KG1 (cell line): ENCODE data around the gene PTBP2.

Experiments
- DNase-seq: peaks from one replicate; lab custom pipeline; 2025; lab: John Stamatoyannopoulos, UW

The PTBP2 gene, protein sequence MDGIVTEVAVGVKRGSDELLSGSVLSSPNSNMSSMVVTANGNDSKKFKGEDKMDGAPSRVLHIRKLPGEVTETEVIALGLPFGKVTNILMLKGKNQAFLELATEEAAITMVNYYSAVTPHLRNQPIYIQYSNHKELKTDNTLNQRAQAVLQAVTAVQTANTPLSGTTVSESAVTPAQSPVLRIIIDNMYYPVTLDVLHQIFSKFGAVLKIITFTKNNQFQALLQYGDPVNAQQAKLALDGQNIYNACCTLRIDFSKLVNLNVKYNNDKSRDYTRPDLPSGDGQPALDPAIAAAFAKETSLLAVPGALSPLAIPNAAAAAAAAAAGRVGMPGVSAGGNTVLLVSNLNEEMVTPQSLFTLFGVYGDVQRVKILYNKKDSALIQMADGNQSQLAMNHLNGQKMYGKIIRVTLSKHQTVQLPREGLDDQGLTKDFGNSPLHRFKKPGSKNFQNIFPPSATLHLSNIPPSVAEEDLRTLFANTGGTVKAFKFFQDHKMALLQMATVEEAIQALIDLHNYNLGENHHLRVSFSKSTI

DNA sequence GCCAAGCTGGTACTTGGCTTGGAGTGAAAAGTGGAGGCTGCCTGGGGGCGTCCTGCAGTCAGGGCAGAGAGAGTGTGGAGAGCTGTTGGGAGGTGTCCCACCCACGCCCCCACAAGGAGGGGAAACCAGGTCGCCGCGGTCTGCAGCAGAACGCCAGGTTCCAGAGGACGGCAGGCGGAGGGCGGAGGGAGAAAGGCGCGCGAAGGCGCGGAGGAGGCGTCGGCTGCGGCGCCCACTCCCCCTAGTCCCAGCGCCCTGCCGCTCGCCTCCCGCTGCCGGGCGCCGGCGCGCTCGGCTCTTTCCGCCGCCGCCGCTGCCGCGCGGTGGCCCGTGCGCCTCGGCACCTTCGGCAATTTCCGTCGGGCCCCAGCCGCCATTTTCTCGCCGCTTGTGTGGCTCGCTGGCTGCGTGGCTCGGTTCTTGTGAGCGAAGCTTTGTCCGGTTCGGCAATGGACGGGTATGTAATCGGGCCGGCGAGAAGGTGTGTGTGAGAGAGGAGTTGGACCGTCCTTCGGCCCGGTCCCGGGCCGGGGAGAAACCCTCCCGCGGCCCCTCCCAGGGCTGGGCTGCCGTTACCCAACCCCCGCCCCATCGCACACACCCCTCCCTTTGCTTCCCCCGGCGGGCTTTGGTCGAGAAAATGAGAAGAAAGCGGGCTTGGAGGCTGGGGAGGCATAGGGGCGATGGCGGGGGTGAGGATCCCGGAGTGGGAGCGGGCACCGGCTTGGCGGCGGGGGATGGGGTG, at the start of gene PTBP2:
Gene PTBP2 (plus strand): TSS at position 369 of the 745 bp plus-strand sequence. CDS start 81 bp downstream, at position 450.
- DNase-seq: peak; percentile 73

DNA sequence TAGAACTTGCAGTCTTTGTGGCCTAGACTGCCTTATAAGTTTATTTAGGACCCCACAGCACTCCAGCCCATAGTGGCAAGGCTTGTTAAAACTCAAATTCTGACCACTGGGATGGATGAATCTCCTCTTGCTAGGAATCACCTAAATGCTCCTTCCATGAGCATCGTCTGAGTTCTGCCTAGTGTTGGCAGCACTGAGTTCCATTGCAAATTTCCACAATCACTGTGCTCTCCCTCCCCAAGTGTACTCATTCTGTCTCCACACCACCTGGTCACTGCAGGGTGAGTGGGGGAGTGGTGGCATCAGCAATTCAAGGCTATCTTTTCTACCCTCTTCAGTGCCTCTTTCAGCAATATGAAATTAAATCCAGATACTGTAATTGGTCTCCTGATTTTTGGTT, 46.7 kb upstream of the PTBP2 start:
- DNase-seq: no peak

DNA sequence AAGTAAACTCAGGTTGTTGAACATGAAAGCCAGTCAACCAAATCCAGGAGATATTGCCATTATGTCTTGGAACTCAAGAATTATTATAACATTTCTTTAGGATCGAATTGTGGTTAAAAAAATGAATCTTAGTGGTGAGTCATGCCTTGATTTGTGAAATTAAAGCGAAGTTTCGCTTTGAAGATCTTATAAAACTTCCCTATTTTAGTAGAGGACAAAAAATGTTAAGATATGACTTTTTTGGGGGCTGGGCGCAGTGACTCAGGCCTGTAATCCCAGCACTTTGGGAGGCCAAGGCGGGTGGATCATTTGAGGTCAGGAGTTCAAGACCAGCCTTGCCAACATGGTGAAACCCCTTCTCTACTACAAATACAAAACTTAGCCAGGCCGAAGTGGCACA, 39.5 kb upstream of the PTBP2 start:
- DNase-seq: no peak

DNA sequence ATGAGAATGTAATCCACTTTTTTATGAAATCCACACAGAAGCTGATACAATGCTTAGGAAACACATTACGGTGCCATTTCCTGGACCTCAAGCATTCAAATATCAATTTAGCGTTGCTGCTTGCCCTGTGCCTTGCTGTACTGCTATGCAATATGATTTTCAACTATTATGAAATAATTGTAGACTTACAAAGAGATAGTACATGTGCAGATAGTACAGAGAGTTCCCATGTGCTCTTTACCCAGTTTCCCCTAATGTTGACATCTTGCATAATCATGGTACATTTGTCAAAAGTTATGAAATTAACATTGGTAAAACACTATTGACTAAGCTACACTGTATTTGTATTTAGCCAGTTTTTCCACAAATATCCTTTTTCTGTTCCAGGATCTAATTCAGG, 37.7 kb upstream of the PTBP2 start:
- no peak for DNase-seq

DNA sequence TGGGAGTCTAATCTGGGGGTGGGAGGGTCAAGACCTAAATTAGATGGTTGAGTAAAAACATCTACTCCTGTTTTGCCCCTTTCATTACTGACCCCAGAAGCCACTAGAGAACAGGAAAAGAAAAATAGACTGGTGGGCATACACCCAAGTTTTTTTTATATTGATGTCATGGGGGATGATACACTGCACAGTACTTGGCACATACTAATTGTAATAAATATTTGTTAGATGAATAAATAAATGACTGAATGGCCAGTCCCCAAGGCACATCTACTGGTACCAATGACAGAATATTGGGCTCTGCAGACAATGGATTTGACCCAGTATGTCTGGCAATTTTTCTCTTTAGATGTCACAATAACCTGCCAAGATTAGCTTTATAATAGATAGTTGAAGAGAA, 36.8 kb upstream of the PTBP2 start:
- DNase-seq: no peak

DNA sequence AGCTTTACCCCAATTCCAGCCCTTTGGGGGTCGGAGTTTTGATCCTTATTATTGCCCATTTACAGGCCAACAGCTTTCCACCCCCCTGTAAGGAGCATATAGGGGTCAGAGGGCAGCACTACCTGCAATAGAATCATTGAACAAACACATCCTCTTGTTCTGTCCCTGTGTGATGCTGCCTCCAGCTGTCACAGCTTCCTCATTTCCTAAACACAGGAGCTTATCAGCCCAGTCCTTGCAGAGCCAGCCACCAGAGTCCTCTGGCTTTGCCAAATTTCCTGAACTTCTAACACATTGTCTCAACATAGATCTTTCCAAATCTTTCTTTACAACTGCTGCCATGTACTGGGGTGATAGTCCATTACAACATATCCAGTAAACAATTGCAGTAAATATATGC, 32.8 kb upstream of the PTBP2 start:
- DNase-seq: no peak

DNA sequence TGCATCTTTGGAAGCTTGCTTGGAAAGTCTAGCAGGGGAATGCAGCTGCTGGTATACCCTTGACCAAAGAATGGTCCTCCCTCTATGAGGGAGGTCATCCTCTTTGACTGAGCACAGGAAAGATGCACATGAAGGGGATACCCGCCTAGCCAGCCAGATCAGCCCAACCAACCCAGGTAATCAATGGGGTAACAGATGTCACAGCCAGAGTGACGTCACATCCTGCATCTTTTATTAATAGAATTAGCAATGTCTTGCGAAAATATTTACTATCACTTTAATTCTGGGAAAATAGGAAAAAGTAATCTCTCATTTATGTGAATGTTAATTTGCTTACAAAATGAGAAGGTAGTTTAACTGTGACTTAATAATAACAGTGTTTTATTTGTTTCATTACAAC, 25.6 kb upstream of the PTBP2 start:
- DNase-seq: no peak

DNA sequence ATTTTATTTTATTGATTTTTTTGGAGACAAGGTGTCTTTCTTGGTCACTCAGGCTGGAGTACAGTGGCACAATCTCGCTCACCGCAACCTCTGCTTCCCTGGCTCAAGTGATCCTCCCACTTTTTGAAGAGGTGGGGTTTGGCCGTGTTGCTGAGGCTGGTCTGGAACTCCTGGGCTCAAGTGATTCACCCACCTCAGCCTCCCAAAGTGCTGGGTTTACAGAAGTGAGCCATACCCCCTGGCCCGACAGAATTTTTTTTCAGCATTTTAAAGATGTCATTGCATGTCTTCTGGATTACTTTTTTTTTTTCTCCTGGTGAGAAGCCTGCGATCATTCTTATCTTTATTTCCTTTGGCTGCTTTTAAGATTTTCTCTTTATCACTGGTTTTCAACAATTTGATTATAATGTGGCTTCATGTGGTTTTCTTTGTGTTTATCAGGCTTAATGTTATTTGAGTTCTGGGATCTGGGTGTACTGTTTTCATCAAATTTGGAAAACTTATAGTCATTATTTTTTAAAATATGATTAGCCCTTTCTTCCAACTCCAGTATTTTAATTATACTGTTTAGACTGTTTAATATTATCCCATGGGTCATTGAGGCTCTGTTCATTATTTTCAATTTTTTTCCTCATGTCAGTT, 23.1 kb upstream of the PTBP2 start:
- no peak for DNase-seq

DNA sequence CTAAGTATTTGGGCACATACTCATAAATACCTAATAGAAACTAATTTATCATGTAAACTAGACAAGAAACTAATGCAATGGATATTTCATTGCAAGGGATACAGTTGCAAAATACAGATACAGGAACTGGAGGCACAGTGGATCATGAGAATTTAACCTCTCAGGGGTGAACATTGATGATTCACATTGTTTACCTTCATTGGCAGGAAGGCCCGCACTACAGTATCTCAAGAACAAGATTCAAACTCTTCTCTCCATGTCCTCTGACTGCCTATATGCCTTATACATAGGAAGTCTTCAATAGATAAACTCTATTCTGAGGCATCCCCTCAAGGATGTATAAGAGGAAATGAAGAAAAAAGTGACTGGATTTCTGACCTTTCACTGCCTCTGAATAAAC, 18.4 kb upstream of the PTBP2 start:
- DNase-seq: no peak

DNA sequence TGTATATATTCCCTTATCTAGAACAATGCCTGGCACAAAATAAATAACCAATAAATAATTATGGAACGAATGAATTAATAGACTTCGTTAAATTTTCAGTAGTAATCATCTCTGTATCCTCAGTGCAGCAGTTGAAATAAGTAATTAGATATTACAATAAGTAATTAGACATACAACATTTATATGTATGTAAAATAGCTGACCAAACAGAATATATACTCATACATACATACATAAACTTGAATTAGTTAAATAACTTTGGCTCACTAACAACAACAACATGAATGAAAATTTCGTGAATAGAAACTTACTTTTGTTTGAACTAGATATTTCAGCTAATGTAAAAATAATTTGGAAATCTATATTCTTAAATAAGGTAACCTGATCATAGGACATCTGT, 14.6 kb upstream of the PTBP2 start:
- no peak for DNase-seq

DNA sequence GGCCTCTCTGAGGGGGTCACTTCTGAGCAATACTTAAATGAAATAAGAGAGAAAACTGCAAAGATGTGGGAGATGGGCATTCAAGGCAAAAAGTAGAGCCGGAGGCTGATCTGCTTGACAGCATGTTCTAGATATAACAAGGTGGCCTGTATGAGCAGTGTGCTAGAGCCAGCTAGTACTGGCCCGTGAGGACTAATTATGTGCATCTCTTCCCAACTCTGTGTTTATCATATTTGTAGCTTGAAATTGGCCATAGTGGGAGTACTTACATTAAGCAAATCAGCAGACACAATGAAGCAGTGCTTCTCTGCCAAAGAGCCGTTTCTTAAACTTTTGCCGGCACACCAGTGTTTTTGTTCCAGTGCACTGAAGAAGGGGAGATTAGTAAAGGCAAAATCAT, 13.1 kb upstream of the PTBP2 start:
- DNase-seq: no peak

DNA sequence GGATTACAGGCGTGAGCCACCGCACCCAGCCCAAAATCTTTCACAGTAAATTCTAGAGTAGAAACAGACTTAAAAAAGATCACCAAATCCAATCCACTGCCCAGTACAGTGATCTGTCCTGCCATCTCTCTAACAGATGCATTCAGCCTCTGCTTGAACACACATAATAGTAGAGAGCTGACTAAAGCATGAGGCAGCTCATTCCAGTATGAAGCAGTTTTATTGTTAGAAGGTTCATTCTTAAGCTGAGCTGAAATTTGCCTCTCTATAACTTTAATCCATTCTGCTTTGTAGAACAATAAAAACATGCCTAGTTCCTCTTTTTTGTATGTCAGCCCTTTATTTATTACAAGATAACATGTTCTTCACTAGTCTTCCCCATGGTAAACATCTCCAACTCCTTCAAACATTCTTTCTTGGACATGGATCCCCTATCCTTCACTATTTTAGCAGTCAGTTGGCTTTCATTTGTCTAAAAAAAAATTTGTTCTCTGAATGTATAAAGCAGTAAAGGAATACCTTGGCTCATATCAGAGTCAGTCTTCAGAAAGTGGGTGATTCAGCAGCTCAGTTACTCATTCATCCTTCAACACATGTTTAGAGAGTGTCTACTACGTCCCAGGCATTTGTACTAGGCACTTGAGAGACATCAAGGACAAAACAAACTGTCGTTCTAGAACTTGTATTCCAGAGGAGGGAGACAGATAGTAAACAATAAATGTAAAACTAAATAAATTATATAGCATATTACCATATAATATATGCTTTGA, 10.7 kb upstream of the PTBP2 start:
- DNase-seq: no peak

DNA sequence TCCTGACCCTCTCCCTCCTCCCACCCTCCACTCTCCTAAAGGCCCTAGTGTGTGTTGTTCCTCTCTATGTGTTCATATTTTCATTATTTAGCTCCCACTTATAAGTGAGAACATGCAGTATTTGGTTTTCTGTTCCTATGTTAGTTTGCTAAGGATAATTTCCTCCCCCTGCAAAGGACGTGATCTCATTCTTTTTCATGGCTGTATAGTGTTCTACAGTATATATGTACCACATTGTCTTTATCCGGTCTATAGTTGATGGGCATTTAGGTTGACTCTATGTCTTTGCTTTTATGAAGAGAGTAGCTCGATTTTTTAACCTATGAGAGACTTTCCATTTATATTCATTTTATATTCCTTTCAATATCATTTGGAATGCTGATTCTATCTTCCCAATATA, 7.9 kb upstream of the PTBP2 start:
- DNase-seq: no peak

DNA sequence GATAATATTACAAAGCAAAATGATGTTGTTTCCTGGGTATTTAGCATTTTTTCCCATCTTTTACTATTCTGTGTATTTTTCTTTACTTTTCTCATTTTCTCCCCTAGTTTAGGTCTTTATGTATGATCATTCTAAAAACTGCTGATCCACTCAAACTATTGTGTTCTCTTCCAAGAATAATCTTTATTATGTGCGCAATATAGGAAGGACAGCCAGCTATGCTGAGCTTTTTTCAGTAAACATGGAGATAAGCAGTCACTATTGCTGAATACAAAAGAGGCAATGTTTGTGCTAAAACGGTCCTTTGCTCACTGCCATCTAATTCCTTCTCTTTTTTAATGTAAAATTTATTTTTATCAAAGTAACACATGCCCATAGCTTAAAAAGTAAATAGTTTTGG, 6.7 kb upstream of the PTBP2 start:
- no peak for DNase-seq

DNA sequence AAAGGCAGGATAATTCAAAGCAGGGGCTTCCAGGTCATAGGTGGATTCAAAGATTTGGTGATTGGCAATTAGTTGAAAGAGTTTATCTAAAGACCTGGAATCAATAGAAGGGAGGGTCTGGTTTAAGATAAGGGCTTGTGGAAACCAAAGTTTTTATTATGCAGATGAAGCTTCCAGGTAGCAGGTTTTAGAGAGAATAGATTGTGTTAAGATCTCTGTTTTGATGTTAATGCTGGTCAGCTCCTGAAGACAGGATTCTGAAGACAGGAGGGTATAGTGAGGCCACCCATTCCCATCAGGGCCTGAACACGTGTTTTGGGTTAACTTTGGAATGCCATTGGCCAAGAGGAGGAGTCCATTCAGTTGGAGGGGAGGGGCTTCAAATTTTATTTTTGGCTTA, 6.1 kb upstream of the PTBP2 start:
- no peak for DNase-seq

DNA sequence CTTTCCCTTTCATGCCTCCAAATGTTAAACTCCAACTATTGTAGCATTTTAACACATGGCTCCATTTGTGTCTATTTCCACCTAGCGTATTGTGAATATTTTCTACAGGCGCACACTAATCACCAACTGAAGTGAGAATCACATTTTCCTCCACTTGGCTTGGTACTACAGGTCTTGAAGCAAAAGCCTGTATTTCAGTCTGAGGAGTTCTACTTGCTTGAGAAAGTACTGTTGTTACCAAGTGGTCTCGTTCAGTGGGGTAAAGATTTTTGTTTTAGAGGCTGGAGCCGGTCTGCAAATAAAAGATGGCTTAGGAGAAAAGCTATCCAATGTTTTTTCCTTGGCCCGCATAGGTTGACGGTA, 550 bp upstream of the PTBP2 start:
- no peak for DNase-seq

DNA sequence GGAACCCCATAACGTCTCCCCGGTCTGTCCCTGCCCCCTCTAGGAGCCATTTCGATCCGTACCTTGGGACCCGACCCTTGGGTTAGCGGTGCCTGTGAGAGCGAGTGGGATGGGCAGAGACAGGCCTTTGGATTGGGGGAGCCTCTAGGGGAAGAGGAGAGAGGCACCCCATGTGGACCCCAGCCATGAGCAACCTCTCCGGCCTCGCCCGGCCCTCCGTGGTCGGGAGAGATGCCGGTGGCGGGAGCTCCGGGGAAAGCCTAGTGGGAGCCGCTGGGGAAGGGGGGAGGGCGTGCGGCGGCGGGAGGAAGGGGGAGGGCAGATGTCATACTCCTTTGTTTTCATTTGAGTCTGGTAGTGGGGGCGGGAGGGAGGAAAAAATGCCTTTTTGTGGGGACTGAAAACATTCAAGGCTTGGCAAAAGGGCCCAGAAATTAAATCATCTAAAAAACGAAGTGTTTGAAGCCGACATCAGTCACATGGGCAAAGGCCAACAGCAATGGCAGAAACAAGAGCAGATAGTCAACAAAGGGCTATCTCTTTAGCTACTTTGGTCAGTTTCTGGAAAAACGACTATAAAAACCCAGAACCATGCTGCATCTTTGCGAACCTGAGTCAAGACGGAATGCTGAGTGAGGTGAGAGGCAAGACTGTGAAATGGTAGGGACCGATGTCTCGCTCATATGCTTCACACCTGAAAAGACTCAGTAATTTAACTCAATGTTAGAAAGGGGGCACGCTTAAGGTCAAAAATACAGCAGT, 758 bp downstream of the PTBP2 start:
- peak; percentile 35 for DNase-seq

DNA sequence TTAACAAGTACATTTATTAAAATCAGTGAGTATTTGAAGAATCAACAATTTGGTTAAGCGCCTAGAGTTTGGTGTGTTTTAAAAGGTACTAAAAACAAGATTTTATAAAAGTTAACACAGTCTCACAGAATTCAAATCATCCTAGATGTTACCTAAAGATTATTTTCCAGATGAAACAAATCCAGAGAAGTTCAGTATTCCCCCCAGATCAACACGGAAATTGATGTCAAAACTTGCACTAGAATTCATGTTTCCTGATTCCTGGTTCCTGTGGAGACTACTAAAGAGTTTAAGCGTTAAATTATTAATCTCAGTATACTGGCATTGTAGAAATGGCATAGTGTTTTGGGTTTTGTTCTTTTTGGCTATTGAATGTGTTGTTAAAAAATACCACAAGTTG, 1.4 kb downstream of the PTBP2 start:
- DNase-seq: no peak

DNA sequence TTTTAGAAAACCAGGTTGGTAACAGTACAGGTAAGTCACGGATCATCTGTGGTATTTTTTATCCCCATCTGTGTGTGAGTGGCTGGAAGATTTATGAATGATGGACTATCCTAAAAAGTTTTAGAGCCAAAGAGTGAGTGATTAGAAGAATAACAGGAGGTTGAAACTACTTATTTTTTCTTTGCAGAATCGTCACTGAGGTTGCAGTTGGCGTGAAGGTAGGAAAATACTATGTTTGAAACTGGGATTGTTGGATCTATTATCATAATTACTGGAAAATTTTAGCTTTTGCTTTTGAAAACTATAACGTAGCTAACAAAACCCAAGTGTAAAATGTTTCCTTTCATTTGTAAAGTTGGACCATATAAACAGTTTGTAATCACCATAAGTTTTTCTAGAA, 1.8 kb downstream of the PTBP2 start:
- DNase-seq: no peak

DNA sequence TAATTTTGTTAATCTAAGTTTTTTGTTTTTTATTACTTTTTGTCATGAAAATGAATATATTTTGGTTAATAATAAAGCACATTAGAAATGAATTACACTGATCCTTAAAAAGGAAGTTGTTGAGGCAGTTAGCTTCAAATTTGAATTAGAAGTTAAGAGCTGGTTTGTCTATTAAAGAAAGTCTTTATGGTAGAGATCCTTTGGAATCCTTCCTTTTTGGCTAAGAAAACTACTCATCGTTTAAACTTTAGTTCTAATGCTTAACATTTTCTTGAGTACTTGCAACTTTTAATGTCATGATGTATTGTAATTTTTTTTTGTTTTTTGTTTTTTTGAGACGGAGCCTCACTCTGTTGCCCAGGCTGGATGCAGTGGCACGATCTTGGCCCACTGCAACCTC, 2.4 kb downstream of the PTBP2 start:
- DNase-seq: no peak

DNA sequence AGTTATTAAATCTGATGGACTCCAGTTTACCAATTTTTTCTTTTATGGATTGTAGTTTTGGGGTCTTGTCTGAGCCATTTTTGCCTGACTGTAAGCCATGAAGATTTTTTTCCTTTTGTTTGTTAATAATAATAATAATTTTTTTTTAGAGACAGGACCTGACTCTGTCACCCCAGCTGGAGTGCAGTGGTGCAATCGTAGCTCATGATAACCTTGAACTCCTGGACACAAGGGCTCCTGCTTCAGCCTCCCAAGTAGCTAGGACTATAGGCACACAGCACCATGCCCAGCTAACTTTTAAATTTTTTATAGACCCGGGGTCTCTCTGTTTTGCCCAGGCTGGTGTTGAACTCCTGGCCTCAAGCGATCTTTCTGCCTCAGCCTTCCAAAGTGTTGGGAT, 6.3 kb downstream of the PTBP2 start:
- DNase-seq: no peak
